ENCODE results near the gene GHR. TPM values are rescaled to one million over a fixed set of nuclear protein-coding genes. Genes with fewer than 3 reads are reported as not detected.

The GHR gene
- total RNA-seq, 3 donors from 2014 or later (not counting 1 experiment from before 2014, with no cell fraction given), result not detected

GRCh38 chr5:42403236-42403635 lies 20.0 kb upstream of the GHR start:
- no peaks in the 10 kb centered on the region for H3K36me3 Mint-ChIP-seq
- ATAC-seq, result no peak
- no peaks in the 10 kb centered on the region for H3K36me3 ChIP-seq (ENCODE audit: control insufficient read depth, insufficient read depth, low read length)
- no peak for DNase-seq
- H3K27ac ChIP-seq (ENCODE audit: low read length), result no peak overlapping the region
- intact Hi-C loops (cut with micrococcal nuclease), result no loop called here
- H3K9me3 Mint-ChIP-seq, result no peaks in the 10 kb centered on the region
- H3K4me3 ChIP-seq (ENCODE audit: low read length), result no peak overlapping the region
- no peaks in the 10 kb centered on the region for H3K9me3 ChIP-seq (ENCODE audit: control insufficient read depth, insufficient read depth, low read length)
- no peak for TF ChIP-seq CTCF (IDR thresholded peaks at IDR 0.05)
- no peaks in the 10 kb centered on the region for H3K4me1 ChIP-seq (ENCODE audit: control insufficient read depth, insufficient read depth, low read length)
- H3K4me3 Mint-ChIP-seq, result no peak overlapping the region
- H3K27me3 Mint-ChIP-seq (ENCODE audit: low read depth in 2 of 2), result no peaks in the 10 kb centered on the region
- H3K27ac Mint-ChIP-seq, result no peak overlapping the region
- H3K27me3 ChIP-seq (ENCODE audit: control insufficient read depth, insufficient read depth, low read length), result no peaks in the 10 kb centered on the region
- H3K4me1 Mint-ChIP-seq, result no peaks in the 10 kb centered on the region
- 83% methylated on average over 2 of the region's 2 CpGs for WGBS (ENCODE audit: insufficient coverage)

- Mint-ChIP-seq H3K4me3 (no peak overlapping the region), H3K27me3 (ENCODE audit: low read depth in 2 of 2) (no peaks in the 10 kb centered on the region), H3K9me3 (no peaks in the 10 kb centered on the region), H3K4me1 (no peaks in the 10 kb centered on the region), H3K27ac (no peak overlapping the region), H3K36me3 (no peaks in the 10 kb centered on the region)
- H3K27ac ChIP-seq (ENCODE audit: low read length), result no peak overlapping the region
- H3K4me3 ChIP-seq (ENCODE audit: low read length), result no peak overlapping the region
- WGBS (ENCODE audit: insufficient coverage), result 100% methylated on average over 1 of the region's 2 CpGs
- no peak for ATAC-seq
- DNase-seq, result no peak
- no peaks in the 10 kb centered on the region for H3K27me3 ChIP-seq (ENCODE audit: control insufficient read depth, insufficient read depth, low read length)
- H3K4me1 ChIP-seq (ENCODE audit: control insufficient read depth, insufficient read depth, low read length), result no peaks in the 10 kb centered on the region
- no peaks in the 10 kb centered on the region for H3K36me3 ChIP-seq (ENCODE audit: control insufficient read depth, insufficient read depth, low read length)
- intact Hi-C loops (cut with micrococcal nuclease), result no loop called here
- TF ChIP-seq CTCF (IDR thresholded peaks at IDR 0.05), result no peak
- no peaks in the 10 kb centered on the region for H3K9me3 ChIP-seq (ENCODE audit: control insufficient read depth, insufficient read depth, low read length)
Observed at GRCh38 chr5:42404366-42404765, 18.9 kb upstream of the GHR start.

GRCh38 chr5:42419294-42419693 lies 3.9 kb upstream of the GHR start:
- DNase-seq (no peak), ATAC-seq (no peak)
- Histone ChIP-seq H3K27me3 (ENCODE audit: control insufficient read depth, insufficient read depth, low read length) (no peaks in the 10 kb centered on the region), H3K27ac (ENCODE audit: low read length) (no peak overlapping the region), H3K4me1 (ENCODE audit: control insufficient read depth, insufficient read depth, low read length) (peaks cover 7% of the 10 kb centered on the region), H3K9me3 (ENCODE audit: control insufficient read depth, insufficient read depth, low read length) (no peaks in the 10 kb centered on the region), H3K36me3 (ENCODE audit: control insufficient read depth, insufficient read depth, low read length) (no peaks in the 10 kb centered on the region), H3K4me3 (ENCODE audit: low read length) (no peak overlapping the region)
- H3K4me1 Mint-ChIP-seq, result no peaks in the 10 kb centered on the region
- TF ChIP-seq CTCF (IDR thresholded peaks at IDR 0.05), result no peak
- WGBS (ENCODE audit: insufficient coverage), result no CpG with 5 or more reads among the region's 1 CpG
- no peak overlapping the region for H3K27ac Mint-ChIP-seq
- H3K4me3 Mint-ChIP-seq, result no peak overlapping the region
- intact Hi-C loops (cut with micrococcal nuclease), result no loop called here
- peaks cover 4 to 7% of the 10 kb centered on the region in 2 donors for H3K27me3 Mint-ChIP-seq (ENCODE audit: low read depth in 2 of 2)
- peaks cover 6 to 8% of the 10 kb centered on the region in 2 donors for H3K9me3 Mint-ChIP-seq
- no peaks in the 10 kb centered on the region for H3K36me3 Mint-ChIP-seq

GRCh38 chr5:42422656-42423280 lies 471 bp upstream of the GHR start:
- Mint-ChIP-seq H3K36me3 (no peaks in the 10 kb centered on the region), H3K4me1 (no peaks in the 10 kb centered on the region), H3K27ac (no peak overlapping the region), H3K27me3 (ENCODE audit: low read depth in 2 of 2) (peaks cover 7% of the 10 kb centered on the region in 2 donors), H3K9me3 (no peaks in the 10 kb centered on the region), H3K4me3 (no peak overlapping the region)
- intact Hi-C loops (cut with micrococcal nuclease), result no loop called here
- H3K36me3 ChIP-seq (ENCODE audit: control insufficient read depth, insufficient read depth, low read length), result no peaks in the 10 kb centered on the region
- H3K27me3 ChIP-seq (ENCODE audit: control insufficient read depth, insufficient read depth, low read length), result peaks cover 5% of the 10 kb centered on the region
- TF ChIP-seq CTCF (IDR thresholded peaks at IDR 0.05), result no peak
- DNase-seq, result no peak
- no peak overlapping the region for H3K4me3 ChIP-seq (ENCODE audit: low read length)
- no peak overlapping the region for H3K27ac ChIP-seq (ENCODE audit: low read length)
- no peak for ATAC-seq
- no peaks in the 10 kb centered on the region for H3K9me3 ChIP-seq (ENCODE audit: control insufficient read depth, insufficient read depth, low read length)
- peaks cover 12% of the 10 kb centered on the region for H3K4me1 ChIP-seq (ENCODE audit: control insufficient read depth, insufficient read depth, low read length)
- 26% methylated on average over 5 of the region's 7 CpGs for WGBS (ENCODE audit: insufficient coverage)
